ENCODE data around the gene NONO.
"Not testable (repeated sequence)": the region's sequence is repeated elsewhere in the genome, so short reads cannot be mapped to it uniquely, and the experiment has no call there.

GRCh38 chrX:71272313-71272712 is 11.1 kb upstream of the NONO start:
- not testable (repeated sequence) for TF ChIP-seq CTCF (IDR thresholded peaks at IDR 0.05; ENCODE audit: poor library complexity, severe bottlenecking); POLR2AphosphoS5 (IDR thresholded peaks at IDR 0.05); REST (IDR thresholded peaks at IDR 0.05; ENCODE audit: borderline replicate concordance); EZH2 (IDR thresholded peaks at IDR 0.05; ENCODE audit: borderline replicate concordance, insufficient read depth, low read length, poor library complexity, severe bottlenecking); TAF1 (IDR thresholded peaks at IDR 0.05; ENCODE audit: low read depth)

Measured in neural cell (in vitro differentiated cells).